ENCODE measurements around the gene MIB1. TPM values are rescaled to one million over a fixed set of nuclear protein-coding genes. Genes with fewer than 3 reads are reported as not detected.

Gene MIB1
- total RNA-seq, 2 experiments from 2014 or later = 13.6 to 15.3 TPM

DNA sequence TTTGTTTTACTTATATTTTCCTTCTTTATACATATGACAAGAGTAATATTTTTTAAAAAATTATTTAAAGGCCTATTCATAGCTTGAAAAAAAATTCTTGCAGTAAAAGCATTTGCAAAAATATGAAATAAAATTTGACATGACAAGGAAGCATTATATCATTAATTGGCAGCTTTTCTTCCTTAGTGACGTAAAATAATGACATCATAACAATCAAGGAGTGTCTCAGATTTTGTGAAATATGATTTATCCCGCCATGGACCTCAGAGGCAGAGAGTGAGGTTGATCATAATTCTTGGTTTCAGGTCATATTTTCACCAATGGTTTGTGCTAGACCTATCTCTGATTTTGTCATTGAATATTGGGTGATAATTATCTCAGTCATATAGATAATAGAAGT lies 176.0 kb downstream of the MIB1 start:
- Mint-ChIP-seq H3K27me3 (peaks cover 12% of the 10 kb centered on the region), H3K36me3 (ENCODE audit: low read depth) (no peaks in the 10 kb centered on the region), H3K4me1 (ENCODE audit: low read depth) (no peaks in the 10 kb centered on the region), H3K9me3 (peaks cover 6% of the 10 kb centered on the region), H3K27ac (no peak overlapping the region), H3K4me3 (no peak overlapping the region)
- ATAC-seq (ENCODE audit: poor library complexity) = no peak
- no peaks in the 10 kb centered on the region for H3K36me3 ChIP-seq (ENCODE audit: insufficient read depth, low read length)
- intact Hi-C loops (cut with DNase I, micrococcal nuclease) = no loop called here
- TF ChIP-seq, protein P1, sequence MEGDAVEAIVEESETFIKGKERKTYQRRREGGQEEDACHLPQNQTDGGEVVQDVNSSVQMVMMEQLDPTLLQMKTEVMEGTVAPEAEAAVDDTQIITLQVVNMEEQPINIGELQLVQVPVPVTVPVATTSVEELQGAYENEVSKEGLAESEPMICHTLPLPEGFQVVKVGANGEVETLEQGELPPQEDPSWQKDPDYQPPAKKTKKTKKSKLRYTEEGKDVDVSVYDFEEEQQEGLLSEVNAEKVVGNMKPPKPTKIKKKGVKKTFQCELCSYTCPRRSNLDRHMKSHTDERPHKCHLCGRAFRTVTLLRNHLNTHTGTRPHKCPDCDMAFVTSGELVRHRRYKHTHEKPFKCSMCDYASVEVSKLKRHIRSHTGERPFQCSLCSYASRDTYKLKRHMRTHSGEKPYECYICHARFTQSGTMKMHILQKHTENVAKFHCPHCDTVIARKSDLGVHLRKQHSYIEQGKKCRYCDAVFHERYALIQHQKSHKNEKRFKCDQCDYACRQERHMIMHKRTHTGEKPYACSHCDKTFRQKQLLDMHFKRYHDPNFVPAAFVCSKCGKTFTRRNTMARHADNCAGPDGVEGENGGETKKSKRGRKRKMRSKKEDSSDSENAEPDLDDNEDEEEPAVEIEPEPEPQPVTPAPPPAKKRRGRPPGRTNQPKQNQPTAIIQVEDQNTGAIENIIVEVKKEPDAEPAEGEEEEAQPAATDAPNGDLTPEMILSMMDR (IDR thresholded peaks at IDR 0.05) = no peak
- DNase-seq = no peak
- CTCF ChIA-PET = no interaction called here
- H3K27ac ChIP-seq (ENCODE audit: low read depth in 1 of 2, low read length in 2 of 2) = no peak overlapping the region
- H3K4me1 ChIP-seq (ENCODE audit: insufficient read depth, low read length) = no peaks in the 10 kb centered on the region
- POLR2A ChIA-PET = no interaction called here
- H3K4me3 ChIP-seq (ENCODE audit: low read length) = no peak overlapping the region
- peaks cover 2% of the 10 kb centered on the region in 2 experiments for H3K27me3 ChIP-seq (ENCODE audit: control insufficient read depth in 1 of 2, insufficient read depth in 2 of 2, low read length in 2 of 2)
- H3K9me3 ChIP-seq (ENCODE audit: control insufficient read depth in 1 of 2, insufficient read depth in 1 of 2, low read length in 2 of 2) = peaks cover 4 to 11% of the 10 kb centered on the region in 2 experiments

DNA sequence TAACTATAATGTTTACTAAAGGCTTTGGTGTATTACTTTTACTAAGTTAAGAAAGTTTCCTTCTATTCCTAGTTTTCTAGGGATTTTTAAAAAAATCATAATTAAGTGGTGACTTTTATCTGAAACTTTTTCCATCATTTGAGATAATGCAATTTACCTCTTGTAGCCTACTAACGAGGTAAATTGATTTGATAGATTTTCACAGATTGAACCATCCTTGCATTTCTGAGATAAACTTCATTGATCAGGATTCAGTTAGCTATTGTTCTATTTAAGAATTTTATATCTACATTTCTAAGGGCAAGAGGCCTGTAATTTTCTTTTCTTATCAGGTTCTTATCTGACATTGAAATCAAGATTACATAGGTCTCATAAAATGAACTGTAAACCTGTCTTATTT lies 178.1 kb downstream of the MIB1 start:
- H3K9me3 Mint-ChIP-seq = peaks cover 6% of the 10 kb centered on the region
- Histone ChIP-seq H3K4me1 (ENCODE audit: insufficient read depth, low read length) (no peaks in the 10 kb centered on the region), H3K36me3 (ENCODE audit: insufficient read depth, low read length) (no peaks in the 10 kb centered on the region), H3K9me3 (ENCODE audit: control insufficient read depth in 1 of 2, insufficient read depth in 1 of 2, low read length in 2 of 2) (peaks cover 4 to 11% of the 10 kb centered on the region in 2 experiments), H3K27ac (ENCODE audit: low read depth in 1 of 2, low read length in 2 of 2) (no peak overlapping the region), H3K27me3 (ENCODE audit: control insufficient read depth in 1 of 2, insufficient read depth in 2 of 2, low read length in 2 of 2) (peaks cover 0 to 2% of the 10 kb centered on the region in 2 experiments), H3K4me3 (ENCODE audit: low read length) (no peak overlapping the region)
- H3K27ac Mint-ChIP-seq = no peak overlapping the region
- H3K36me3 Mint-ChIP-seq (ENCODE audit: low read depth) = no peaks in the 10 kb centered on the region
- intact Hi-C loops (cut with DNase I, micrococcal nuclease) = no loop called here
- H3K4me1 Mint-ChIP-seq (ENCODE audit: low read depth) = no peaks in the 10 kb centered on the region
- TF ChIP-seq, protein P1 (IDR thresholded peaks at IDR 0.05) = no peak
- no peak overlapping the region for H3K4me3 Mint-ChIP-seq
- no peak for ATAC-seq (ENCODE audit: poor library complexity)
- ChIA-PET POLR2A (no interaction called here), CTCF (no interaction called here)
- no peak for DNase-seq
- H3K27me3 Mint-ChIP-seq = peaks cover 10% of the 10 kb centered on the region

Other genes with a start within 250 kb of the MIB1 start
- 10 to 100 TPM; 31.7 to 32.8 TPM for gene ESCO1, start 140.1 kb upstream of the MIB1 start, total RNA-seq
- gene SNRPD1, start 128.5 kb upstream of the MIB1 start, total RNA-seq = 10 to 100 TPM; 35.7 to 38.9 TPM
- gene ABHD3, start 36.0 kb upstream of the MIB1 start, total RNA-seq = 10 to 100 TPM; 24.1 to 25.4 TPM